CD4-positive, alpha-beta T cell (primary cell): Measurements from ENCODE around the gene DIAPH2. TPM values are rescaled to one million over a fixed set of nuclear protein-coding genes. Genes with fewer than 3 reads are reported as not detected.

ENCODE experiments used
- ATAC-seq: fragments of 200-7000 bp; cut with Tn5 transposase; one replicate; pipeline ENCODE4 v1.10.0; 2022; ENCODE audit warnings: mild to moderate bottlenecking; ENCODE audit not compliant: poor library complexity
- CTCF ChIA-PET: fragments of 350-600 bp; sonication (Branson Sonifier 250); formaldehyde crosslinking; loops from one replicate; lab custom pipeline; 2021; ENCODE audit warnings: antibody characterized with exemption, inconsistent platforms; lab: Charles Lee
- POLR2A ChIA-PET: fragments of 350-600 bp; sonication (Branson Sonifier 250); formaldehyde crosslinking; loops from one replicate; lab custom pipeline; 2021; ENCODE audit warnings: antibody characterized with exemption, inconsistent platforms; lab: Charles Lee
- DNase-seq, 14 experiments: peaks; one replicate each; pipeline ENCODE4 v3.0.0-alpha.2; 2013 to 2020; ENCODE audit warnings: mixed read lengths in 2 of 14
- H3K27ac ChIP-seq, 2 donors: one replicate each; pipeline versions ENCODE4 v1.5.1 to v1.7.0; 2013; ENCODE audit warnings: low read length in 2 of 2, low read depth in 1 of 2, mild to moderate bottlenecking in 1 of 2
- H3K27me3 ChIP-seq, 2 experiments: 1 replicate in 1 of 2; 2 replicates in 1 of 2; pipeline versions ENCODE4 v1.6.1 to v1.7.0; 2013; ENCODE audit warnings: low read length in 2 of 2, control low read depth in 1 of 2, mild to moderate bottlenecking in 1 of 2, moderate library complexity in 1 of 2; ENCODE audit not compliant: insufficient read depth in 2 of 2, control insufficient read depth in 1 of 2
- H3K36me3 ChIP-seq: one replicate; pipeline ENCODE4 v1.6.1; 2013; ENCODE audit warnings: low read length, control low read depth; ENCODE audit not compliant: insufficient read depth
- H3K4me1 ChIP-seq: one replicate; pipeline ENCODE4 v1.6.1; 2013; ENCODE audit warnings: low read length, control low read depth; ENCODE audit not compliant: insufficient read depth
- H3K4me3 ChIP-seq: one replicate; pipeline ENCODE4 v1.5.1; 2013; ENCODE audit warnings: mild to moderate bottlenecking, low read length, moderate library complexity
- H3K9me3 ChIP-seq, 2 experiments: 1 replicate in 1 of 2; 2 replicates in 1 of 2; pipeline versions ENCODE4 v1.6.1 to v1.7.0; 2013; ENCODE audit warnings: low read length in 2 of 2, mild to moderate bottlenecking in 2 of 2, control low read depth in 1 of 2, moderate library complexity in 1 of 2; ENCODE audit not compliant: control insufficient read depth in 1 of 2, insufficient read depth in 1 of 2
- H3K27ac Mint-ChIP-seq: one replicate; pipeline ENCODE4 v1.8.0; 2020; ENCODE audit warnings: mixed read lengths
- H3K27me3 Mint-ChIP-seq: one replicate; pipeline ENCODE4 v1.8.0; 2021; ENCODE audit warnings: mixed read lengths
- H3K36me3 Mint-ChIP-seq: one replicate; pipeline ENCODE4 v1.8.0; 2021; ENCODE audit warnings: low read depth, mixed read lengths
- H3K4me1 Mint-ChIP-seq: one replicate; pipeline ENCODE4 v1.8.0; 2021; ENCODE audit warnings: low read depth, mixed read lengths
- H3K4me3 Mint-ChIP-seq: one replicate; pipeline ENCODE4 v1.8.0; 2020; ENCODE audit warnings: mild to moderate bottlenecking, mixed read lengths
- H3K9me3 Mint-ChIP-seq: one replicate; pipeline ENCODE4 v1.8.0; 2020; ENCODE audit warnings: mixed read lengths
- CTCF ChIP-seq: fragments of 200-600 bp; IDR thresholded peaks from one replicate; pipeline ENCODE4 v1.8.0; 2022; ENCODE audit warnings: antibody characterized with exemption, mild to moderate bottlenecking
- intact Hi-C, 2 experiments: fragments of 100-400 bp; cut with DNase I in 1 of 2; cut with micrococcal nuclease in 1 of 2; formaldehyde crosslinking; loops; one replicate each; pipeline versions ENCODE4 v1.15.1 to v1.9.0; 2023 to 2025; cut with DNase I, micrococcal nuclease
- total RNA-seq, 174 experiments: library from RNA in 2 of 174; stranded (reverse) in 2 of 174; gene quantifications; one replicate each; pipeline ENCODE4 v1.2.3 and lab custom pipeline; 2021 to 2026

The DIAPH2 gene
- total RNA-seq, 2 experiments from 2014 or later: 11.4 to 11.7 TPM

DNA sequence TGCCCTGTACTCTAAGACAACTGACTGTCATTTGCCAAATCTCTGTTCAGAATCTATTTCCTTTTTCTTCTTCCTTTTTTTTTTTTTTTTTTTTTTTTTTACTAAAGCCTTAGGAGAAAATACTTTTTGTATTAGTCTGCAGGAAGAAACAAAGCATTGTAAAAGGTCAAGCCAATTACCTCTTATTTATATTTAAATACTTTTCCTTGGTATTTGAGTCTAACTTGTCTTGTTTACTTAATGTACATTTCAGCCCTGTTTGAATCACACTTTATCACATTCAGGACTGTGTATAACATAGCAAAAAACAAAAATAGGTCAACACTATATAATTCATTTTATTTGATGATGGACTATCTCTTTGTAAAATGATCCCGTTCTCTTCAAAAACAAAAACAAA is 461.3 kb downstream of the DIAPH2 start:
- Mint-ChIP-seq H3K4me3 (no peak overlapping the region), H3K36me3 (peaks cover 7% of the 10 kb centered on the region), H3K27ac (no peak overlapping the region), H3K9me3 (no peaks in the 10 kb centered on the region), H3K4me1 (no peaks in the 10 kb centered on the region), H3K27me3 (no peaks in the 10 kb centered on the region)
- no peak for TF ChIP-seq CTCF
- Histone ChIP-seq H3K27ac (no peak overlapping the region), H3K27me3 (no peaks in the 10 kb centered on the region), H3K9me3 (no peaks in the 10 kb centered on the region), H3K36me3 (no peaks in the 10 kb centered on the region), H3K4me1 (no peaks in the 10 kb centered on the region), H3K4me3 (no peak overlapping the region)
- intact Hi-C loops: no loop called here
- no peak for DNase-seq
- no peak for ATAC-seq
- CTCF ChIA-PET: no interaction called here
- POLR2A ChIA-PET: no interaction called here

DNA sequence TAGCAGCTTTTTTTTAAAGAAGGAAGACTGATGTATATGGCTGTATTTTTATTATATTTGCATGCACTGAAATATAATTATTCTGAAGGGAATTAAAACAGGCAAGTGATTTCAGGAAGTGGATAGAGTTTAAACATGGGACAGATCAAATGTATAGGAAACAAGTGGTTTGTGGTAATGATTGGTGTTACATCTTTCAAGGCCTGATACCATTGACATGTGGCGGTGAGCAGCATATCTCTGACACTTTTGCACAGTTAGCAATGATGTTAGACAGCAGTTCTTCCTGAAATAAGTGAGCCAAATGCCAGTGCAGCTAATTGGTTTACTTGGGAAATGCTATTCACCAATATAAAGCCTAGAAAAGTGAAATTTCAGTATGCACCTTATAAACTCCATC is 471.2 kb downstream of the DIAPH2 start:
- no peak overlapping the region for H3K27ac Mint-ChIP-seq
- intact Hi-C loops: no loop called here
- Histone ChIP-seq H3K36me3 (no peaks in the 10 kb centered on the region), H3K9me3 (no peaks in the 10 kb centered on the region), H3K4me3 (no peak overlapping the region), H3K4me1 (no peaks in the 10 kb centered on the region), H3K27ac (no peak overlapping the region), H3K27me3 (no peaks in the 10 kb centered on the region)
- DNase-seq (peak in 1 of 14 experiments; percentile 17), ATAC-seq (no peak)
- ChIA-PET POLR2A (no interaction called here), CTCF (no interaction called here)
- H3K27me3 Mint-ChIP-seq: no peaks in the 10 kb centered on the region
- H3K4me1 Mint-ChIP-seq: peaks cover 17% of the 10 kb centered on the region
- no peak for TF ChIP-seq CTCF
- no peaks in the 10 kb centered on the region for H3K9me3 Mint-ChIP-seq
- no peaks in the 10 kb centered on the region for H3K36me3 Mint-ChIP-seq
- H3K4me3 Mint-ChIP-seq: no peak overlapping the region

DNA sequence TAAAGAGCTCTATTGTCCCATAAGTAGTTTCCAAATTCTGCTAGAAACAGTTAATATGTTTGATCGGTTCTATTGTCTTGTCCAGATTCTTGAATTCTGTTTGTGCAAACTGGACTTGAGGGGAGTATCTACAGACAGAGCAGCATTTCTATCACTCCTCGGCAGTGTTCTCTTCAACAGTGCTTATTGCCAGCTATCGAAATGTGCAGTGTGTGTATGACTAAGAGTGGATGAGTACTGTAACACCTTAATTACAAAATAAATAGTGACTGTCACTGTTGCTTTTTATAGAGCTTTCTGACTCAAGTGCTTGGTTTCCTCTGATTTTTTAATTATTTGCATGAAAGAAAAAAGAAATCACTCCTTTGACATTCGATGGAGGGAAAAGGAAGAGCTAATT is 473.6 kb downstream of the DIAPH2 start:
- Histone ChIP-seq H3K36me3 (no peaks in the 10 kb centered on the region), H3K27me3 (no peaks in the 10 kb centered on the region), H3K9me3 (no peaks in the 10 kb centered on the region), H3K4me1 (no peaks in the 10 kb centered on the region), H3K4me3 (no peak overlapping the region), H3K27ac (no peak overlapping the region)
- H3K9me3 Mint-ChIP-seq: no peaks in the 10 kb centered on the region
- no peak overlapping the region for H3K27ac Mint-ChIP-seq
- ATAC-seq (no peak), DNase-seq (no peak)
- no peaks in the 10 kb centered on the region for H3K36me3 Mint-ChIP-seq
- H3K27me3 Mint-ChIP-seq: no peaks in the 10 kb centered on the region
- no peak overlapping the region for H3K4me3 Mint-ChIP-seq
- ChIA-PET CTCF (no interaction called here), POLR2A (no interaction called here)
- no peak for TF ChIP-seq CTCF
- intact Hi-C loops: no loop called here
- H3K4me1 Mint-ChIP-seq: peaks cover 17% of the 10 kb centered on the region
